DMS 273 (cell line): ENCODE data around the gene SRGN.
"Not testable (repeated sequence)": the region's sequence is repeated elsewhere in the genome, so short reads cannot be mapped to it uniquely, and the experiment has no call there.

Experiments used
- DNase-seq: peaks from one replicate; lab custom pipeline; 2025; ENCODE audit not compliant: unreplicated experiment; lab: John Stamatoyannopoulos, UW

SRGN gene

DNA sequence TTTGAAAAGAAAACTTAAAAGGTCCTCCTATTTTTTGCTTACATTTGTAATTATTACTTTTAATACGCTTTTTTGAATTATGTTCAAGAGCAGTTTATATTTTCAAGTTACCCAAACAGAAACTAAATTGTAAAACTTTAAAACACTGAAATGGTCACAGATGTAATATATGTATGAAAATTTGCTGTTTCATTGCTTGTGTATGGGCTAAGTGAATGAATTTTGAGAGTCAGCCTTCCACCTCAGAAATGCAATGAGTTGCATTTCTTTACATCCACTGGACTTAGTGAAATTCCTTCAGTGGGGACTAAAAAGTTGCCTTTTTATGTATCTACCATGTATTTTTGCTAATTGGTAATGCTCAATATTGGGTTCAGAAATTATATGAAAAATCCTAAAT lies 37.7 kb downstream of the SRGN start:
- no peak for DNase-seq

DNA sequence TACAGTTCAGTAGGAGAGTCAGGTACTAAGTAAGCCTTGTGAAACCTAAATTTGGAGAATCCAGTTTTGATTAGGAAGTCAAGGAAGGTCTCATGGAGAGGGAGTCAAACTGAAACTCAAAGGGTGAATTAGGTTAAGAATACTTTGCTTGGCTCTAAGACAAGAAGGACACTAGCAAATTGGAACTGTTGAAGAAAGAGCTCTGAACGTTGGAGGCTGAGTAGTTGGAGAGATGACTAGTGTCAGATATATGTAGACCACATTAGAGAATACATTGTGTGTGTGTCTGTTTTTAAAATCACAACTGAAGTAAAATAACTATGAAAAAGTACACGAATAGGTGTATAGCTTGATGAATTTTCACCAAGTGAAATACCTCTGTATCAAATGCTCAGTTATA lies 42.3 kb downstream of the SRGN start:
- no peak for DNase-seq

DNA sequence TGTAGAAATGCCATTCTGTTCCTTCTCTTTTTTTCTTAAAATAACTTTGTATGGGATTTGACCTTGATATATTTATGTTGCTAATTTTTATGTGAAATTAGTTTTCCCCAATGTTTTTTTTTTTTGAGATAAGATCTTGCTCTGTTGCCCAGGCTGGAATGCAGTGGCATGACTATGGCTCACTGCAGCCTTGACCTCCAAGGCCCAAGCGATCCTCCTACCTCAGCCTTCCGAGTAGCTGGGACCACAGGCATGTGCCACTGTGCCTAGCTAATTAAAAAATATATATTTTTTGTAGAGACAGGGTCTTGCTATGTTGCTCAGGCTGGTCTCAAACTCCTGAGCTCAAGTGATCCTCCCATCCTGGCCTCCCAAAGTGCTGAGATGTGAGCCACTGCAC lies 52.1 kb downstream of the SRGN start:
- DNase-seq: no peak

DNA sequence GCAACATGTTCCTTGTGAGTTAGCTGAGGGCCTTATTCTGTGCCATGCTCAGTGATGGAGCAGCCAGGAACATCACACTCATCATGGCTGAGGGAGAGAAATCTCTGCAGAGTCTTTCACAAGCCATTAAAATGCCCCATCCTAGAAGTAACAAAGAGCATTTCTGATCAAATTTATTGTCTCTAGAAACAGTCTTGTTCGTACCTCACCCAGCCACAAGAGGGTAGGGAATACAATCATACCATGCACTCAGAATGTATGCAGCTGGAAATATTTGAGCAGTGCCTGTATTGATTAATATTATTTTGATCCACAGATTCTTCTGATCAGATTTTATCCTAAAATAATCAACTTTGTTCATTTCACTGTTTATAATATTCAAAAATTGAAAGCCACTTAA lies 53.4 kb downstream of the SRGN start:
- no peak for DNase-seq

DNA sequence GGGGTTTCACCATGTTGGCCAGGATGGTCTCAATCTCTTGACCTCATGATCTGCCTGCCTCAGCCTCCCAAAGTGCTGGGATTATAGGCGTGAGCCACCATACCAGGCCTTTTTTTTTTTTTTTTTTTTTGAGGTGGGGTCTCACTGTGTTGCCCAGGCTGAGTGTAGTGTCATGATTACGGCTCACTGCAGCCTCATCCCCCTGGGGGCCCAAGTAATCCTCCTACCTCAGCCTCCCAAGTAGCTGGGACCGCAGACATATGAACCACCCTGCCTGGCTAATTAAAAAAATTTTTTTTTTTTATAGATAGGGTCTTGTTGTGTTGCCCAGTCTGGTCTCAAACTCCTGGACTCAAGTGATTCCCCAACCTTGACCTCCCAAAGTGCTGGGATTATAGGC lies 54.2 kb downstream of the SRGN start:
- DNase-seq: not testable (repeated sequence)

DNA sequence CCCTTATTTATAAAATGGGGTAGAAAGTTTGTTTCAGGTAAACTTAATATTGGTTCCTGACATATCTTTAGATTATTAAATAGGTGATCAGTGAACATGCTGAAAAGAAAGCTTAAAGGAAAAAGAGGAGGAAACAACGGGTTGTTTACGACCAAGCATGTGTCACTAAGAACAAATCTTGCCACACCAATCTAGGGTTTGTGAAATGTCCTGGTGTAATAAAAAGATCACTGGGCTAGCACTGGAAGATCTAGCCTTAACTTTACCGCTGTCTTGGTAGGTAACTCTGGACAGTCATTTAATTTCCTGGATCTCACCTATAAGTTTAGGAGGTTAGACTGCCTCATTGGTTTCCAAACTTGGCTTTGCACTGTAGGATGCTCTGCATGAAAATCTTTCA lies 55.1 kb downstream of the SRGN start:
- DNase-seq: no peak

DNA sequence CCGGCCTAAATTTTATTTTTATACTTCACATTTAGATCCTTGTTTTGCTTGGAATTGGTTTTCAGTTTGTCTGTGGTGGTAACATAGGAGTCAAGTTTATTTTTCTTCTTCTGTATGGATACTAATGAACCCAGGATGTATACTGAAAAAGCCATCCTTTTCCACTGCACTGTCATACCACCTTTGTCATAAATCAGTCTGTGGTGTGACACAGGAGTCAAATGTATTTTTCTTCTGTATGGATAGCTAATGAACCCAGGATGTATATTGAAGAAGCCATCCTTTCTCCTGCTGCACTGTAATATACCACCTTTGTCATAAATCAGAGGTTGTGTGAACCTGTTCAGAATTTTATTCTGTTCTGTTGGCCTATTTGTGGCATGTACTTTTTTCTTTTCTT lies 57.4 kb downstream of the SRGN start:
- no peak for DNase-seq

DNA sequence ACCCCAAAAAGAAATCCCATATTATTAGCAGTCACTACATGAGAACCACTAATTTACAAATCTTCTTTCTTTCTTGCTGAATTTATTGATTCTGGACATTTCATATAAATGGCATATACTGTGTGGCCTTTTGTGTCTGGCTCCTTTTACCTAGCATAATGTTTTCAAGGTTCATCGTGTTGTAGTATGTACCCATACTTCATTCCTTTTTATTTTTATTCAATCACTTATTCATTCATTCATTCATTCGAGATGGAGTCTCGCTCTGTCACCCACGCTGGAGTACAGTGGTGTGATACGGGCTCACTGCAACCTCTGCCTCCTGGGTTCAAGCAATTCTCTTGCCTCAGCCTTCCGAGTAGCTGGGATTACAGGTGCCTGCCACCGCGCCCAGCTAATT lies 58.0 kb downstream of the SRGN start:
- DNase-seq: no peak

DNA sequence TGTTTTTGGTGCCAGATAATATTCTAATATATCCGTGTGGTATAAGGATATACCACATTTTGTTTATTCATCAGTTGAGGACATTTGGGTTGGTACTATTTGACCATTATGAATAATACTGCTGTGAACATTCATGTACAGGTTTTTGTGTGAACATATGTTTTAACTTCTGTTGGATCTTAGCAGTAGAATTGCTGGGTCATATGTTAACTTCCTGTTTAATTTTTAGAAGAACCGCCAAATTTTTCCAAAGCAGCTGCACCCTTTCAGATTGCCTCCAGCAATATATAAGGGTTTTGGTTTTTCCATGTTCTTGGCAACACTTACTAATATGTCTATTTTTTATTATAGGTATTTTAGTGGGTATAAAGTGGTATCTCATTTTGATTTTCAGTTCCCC lies 58.9 kb downstream of the SRGN start:
- DNase-seq: no peak

DNA sequence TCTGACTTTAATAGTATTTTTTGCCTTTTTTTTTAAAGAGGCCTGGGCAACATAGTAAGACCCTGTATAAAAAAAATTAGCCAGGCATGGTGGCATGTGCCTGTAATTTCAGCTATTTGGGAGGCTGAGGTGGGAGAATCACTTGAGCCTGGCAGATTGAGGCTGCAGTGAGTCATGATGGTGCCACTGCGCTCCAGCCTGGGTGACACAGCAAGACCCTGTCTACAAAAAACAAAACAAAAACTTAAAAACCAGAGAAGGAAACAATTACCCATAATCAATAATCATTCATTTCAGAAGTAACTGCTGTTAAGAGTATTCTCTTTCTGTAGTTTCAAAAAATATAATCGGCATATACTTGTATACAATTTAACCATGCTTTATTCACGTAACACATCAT lies 64.1 kb downstream of the SRGN start:
- no peak for DNase-seq

DNA sequence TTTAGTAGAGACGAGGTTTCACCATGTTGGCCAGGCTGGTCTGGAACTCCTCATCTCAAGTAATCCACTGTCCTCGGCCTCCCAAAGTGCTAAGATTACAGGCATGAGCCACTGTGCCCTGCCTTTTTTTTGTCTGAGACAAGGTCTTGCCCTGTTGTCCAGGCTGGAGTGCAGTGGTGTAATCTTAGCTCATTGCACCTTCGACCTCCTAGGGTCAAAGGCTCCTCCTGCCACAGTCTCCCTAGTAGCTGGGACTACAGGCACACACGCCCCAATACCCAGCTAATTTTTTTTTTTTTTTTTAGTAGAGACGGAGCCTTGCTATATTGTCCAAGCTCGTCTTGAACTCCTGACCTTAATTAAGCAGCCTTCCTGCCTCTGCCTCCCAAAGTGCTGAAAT lies 65.3 kb downstream of the SRGN start:
- DNase-seq: no peak
